ENCODE measurements around the gene SRXN1.
A peak's percentile ranks its signal among the peaks of the same experiment; 100 is the strongest.

Gene SRXN1

GRCh38 chr20:654417-654750 lies 1.4 kb upstream of the SRXN1 start (continued):
- no peak for TF ChIP-seq ZBTB44 (tag by site-specific recombination; IDR thresholded peaks at IDR 0.05)

GRCh38 chr20:653590-654416 lies 803 bp upstream of the SRXN1 start:
- H3K9me3 ChIP-seq (ENCODE audit: control insufficient read depth, insufficient read depth, low read depth, low read length), result no peaks in the 10 kb centered on the region
- no peaks in the 10 kb centered on the region for H3K4me1 ChIP-seq (ENCODE audit: control insufficient read depth, insufficient read depth, low read length)
- ChIA-PET CTCF (interaction anchor here (0.7 to 5.4 kb wide), 5 partner anchors 8 to 85 kb away, joined by 3 to 81 read pairs (median 4); no protein-coding TSS in a partner anchor), POLR2A (no interaction called here)
- no peak overlapping the region for H3K27ac ChIP-seq (ENCODE audit: extremely low read depth, low read depth, low read length)
- peak overlapping the region; percentile 59 for H3K4me3 ChIP-seq (ENCODE audit: low read depth, low read length)
- H3K36me3 ChIP-seq (ENCODE audit: control insufficient read depth in 2 of 2, insufficient read depth in 1 of 2, low read length in 2 of 2), result peaks cover 5 to 24% of the 10 kb centered on the region in 2 experiments; a peak in 2 of 3 replicates
- TF ChIP-seq ZNF341 (tag by site-specific recombination; IDR thresholded peaks at IDR 0.05; ENCODE audit: low read depth), result peak; percentile 71
- TF ChIP-seq ZNF645 (tag by site-specific recombination; IDR thresholded peaks at IDR 0.05), result no peak
- no peak for TF ChIP-seq ZNF354C (tag by site-specific recombination; IDR thresholded peaks at IDR 0.05; ENCODE audit: borderline replicate concordance, low read depth)
- TF ChIP-seq ZNF768 (tag by site-specific recombination; IDR thresholded peaks at IDR 0.05), result no peak
- no peak for TF ChIP-seq HIC1 (tag by site-specific recombination; IDR thresholded peaks at IDR 0.05)
- 0 out of 2 replicates have a peak, but pooled peaks have one; percentile 37 for TF ChIP-seq ZEB2 (tag by site-specific recombination; IDR thresholded peaks at IDR 0.05)
- no peak for TF ChIP-seq ZNF350 (tag by site-specific recombination; IDR thresholded peaks at IDR 0.05)
- 0 out of 2 replicates have a peak, but pooled peaks have one; percentile 36 for TF ChIP-seq PATZ1 (tag by site-specific recombination; IDR thresholded peaks at IDR 0.05)
- TF ChIP-seq IKZF3 (tag by site-specific recombination; IDR thresholded peaks at IDR 0.05), result no peak
- no peak for TF ChIP-seq ZNF521 (tag by site-specific recombination; IDR thresholded peaks at IDR 0.05)
- TF ChIP-seq ZNF639 (tag by site-specific recombination; IDR thresholded peaks at IDR 0.05), result peak; percentile 40; the same call in 1 of the 2 replicates
- TF ChIP-seq BCL6B (tag by site-specific recombination; IDR thresholded peaks at IDR 0.05), result no peak
- TF ChIP-seq ZNF248 (tag by site-specific recombination; IDR thresholded peaks at IDR 0.05), result no peak
- TF ChIP-seq ZNF10 (tag by site-specific recombination; IDR thresholded peaks at IDR 0.05), result no peak
- TF ChIP-seq ZNF830 (tag by site-specific recombination; IDR thresholded peaks at IDR 0.05; ENCODE audit: low read depth), result no peak
- TF ChIP-seq ZIC2 (tag by site-specific recombination; IDR thresholded peaks at IDR 0.05), result 0 out of 2 replicates have a peak, but pooled peaks have one; percentile 8
- peak; percentile 51 for TF ChIP-seq PRDM1 (tag by site-specific recombination; IDR thresholded peaks at IDR 0.05)
- no peak for TF ChIP-seq SP2 (tag by site-specific recombination; IDR thresholded peaks at IDR 0.05)
- TF ChIP-seq MZF1 (tag by site-specific recombination; IDR thresholded peaks at IDR 0.05; ENCODE audit: borderline replicate concordance), result no peak
- no peak for TF ChIP-seq ZNF792 (tag by site-specific recombination; IDR thresholded peaks at IDR 0.05)
- TF ChIP-seq PRDM4 (tag by site-specific recombination; IDR thresholded peaks at IDR 0.05), result no peak
- TF ChIP-seq KLF10 (tag by site-specific recombination; IDR thresholded peaks at IDR 0.05), result no peak; the same call in 1 of the 2 replicates

All from HEK293 (cell line).